HUES64 (cell line): ENCODE measurements around the gene NCSTN.

Experiments used
- H3K27ac ChIP-seq: 2 replicates; pipeline ENCODE4 v1.7.0; 2013; ENCODE audit warnings: low read depth, low read length, inconsistent platforms
- H3K27me3 ChIP-seq: 2 replicates; pipeline ENCODE4 v1.6.1; 2013; ENCODE audit warnings: mild to moderate bottlenecking, low read length; ENCODE audit not compliant: insufficient read depth
- H3K36me3 ChIP-seq: 2 replicates; pipeline ENCODE4 v1.6.1; 2013; ENCODE audit warnings: mild to moderate bottlenecking, low read length; ENCODE audit not compliant: insufficient read depth
- H3K4me1 ChIP-seq: 2 replicates; pipeline ENCODE4 v1.6.1; 2013; ENCODE audit warnings: mild to moderate bottlenecking, low read length, moderate library complexity; ENCODE audit not compliant: insufficient read depth
- H3K4me3 ChIP-seq: 2 replicates; pipeline ENCODE4 v1.5.1; 2013; ENCODE audit warnings: mild to moderate bottlenecking, low read length, moderate library complexity
- H3K9ac ChIP-seq: 2 replicates; pipeline ENCODE4 v1.6.1; 2013; ENCODE audit warnings: mild to moderate bottlenecking, low read depth, low read length
- H3K9me3 ChIP-seq: 2 replicates; pipeline ENCODE4 v1.6.1; 2013; ENCODE audit warnings: low read depth, low read length; ENCODE audit not compliant: insufficient read depth
- whole genome bisulfite sequencing: fragments of 150-250, 120-280 bp; methylation state at CpG from one replicate; pipeline ENCODE4 v1.1.7; 2013; ENCODE audit warnings: missing lambda C conversion rate; 5-methylcytosine and 5-hydroxymethylcytosine counted together

Gene NCSTN

GRCh38 chr1:160400223-160400645 lies 57.1 kb downstream of the NCSTN start, which contains the start of gene VANGL2:
Gene VANGL2, plus strand, starts transcription at chr1:160400564. Its CDS starts 15,274 bp downstream, at chr1:160415838.
- Histone ChIP-seq H3K27ac (peak within 1 kb of the TSS; percentile 90), H3K9me3 (no peaks in the 10 kb centered on the region), H3K27me3 (no peaks in the 10 kb centered on the region), H3K4me3 (peak within 1 kb of the TSS; percentile 95), H3K36me3 (no peaks in the 10 kb centered on the region), H3K4me1 (peaks cover 47% of the 10 kb centered on the region), H3K9ac (peak within 1 kb of the TSS; percentile 88)
- WGBS, result under 1% methylated on average over 16 of the region's 34 CpGs

GRCh38 chr1:160400646-160401486 lies 57.7 kb downstream of the NCSTN start:
- peak overlapping the region; percentile 86 for H3K9ac ChIP-seq
- H3K27me3 ChIP-seq, result no peaks in the 10 kb centered on the region
- H3K36me3 ChIP-seq, result no peaks in the 10 kb centered on the region
- H3K9me3 ChIP-seq, result no peaks in the 10 kb centered on the region
- H3K27ac ChIP-seq, result peak overlapping the region; percentile 86
- peak overlapping the region; percentile 95 for H3K4me3 ChIP-seq
- under 1% methylated on average over 47 of the region's 55 CpGs for WGBS
- H3K4me1 ChIP-seq, result peaks cover 52% of the 10 kb centered on the region

GRCh38 chr1:160401487-160401805 lies 58.3 kb downstream of the NCSTN start:
- Histone ChIP-seq H3K27ac (no peak overlapping the region), H3K4me3 (peak overlapping the region; percentile 95), H3K36me3 (no peaks in the 10 kb centered on the region), H3K4me1 (peaks cover 57% of the 10 kb centered on the region), H3K9me3 (no peaks in the 10 kb centered on the region), H3K27me3 (no peaks in the 10 kb centered on the region), H3K9ac (peak overlapping the region; percentile 86)
- WGBS, result 15% methylated on average over 7 of the region's 7 CpGs

GRCh38 chr1:160402001-160402795 lies 59.0 kb downstream of the NCSTN start:
- Histone ChIP-seq H3K27me3 (no peaks in the 10 kb centered on the region), H3K4me3 (peak overlapping the region; percentile 95), H3K9ac (peak overlapping the region; percentile 86), H3K36me3 (no peaks in the 10 kb centered on the region), H3K27ac (no peak overlapping the region), H3K9me3 (no peaks in the 10 kb centered on the region), H3K4me1 (peaks cover 59% of the 10 kb centered on the region)
- 55% methylated on average over 8 of the region's 9 CpGs for WGBS

- peaks cover 69% of the 10 kb centered on the region for H3K4me1 ChIP-seq
- H3K36me3 ChIP-seq, result no peaks in the 10 kb centered on the region
- peak overlapping the region; percentile 95 for H3K4me3 ChIP-seq
- H3K27me3 ChIP-seq, result no peaks in the 10 kb centered on the region
- H3K9me3 ChIP-seq, result no peaks in the 10 kb centered on the region
- no peak overlapping the region for H3K9ac ChIP-seq
- H3K27ac ChIP-seq, result no peak overlapping the region
- WGBS, result 56% methylated on average over 3 of the region's 3 CpGs
These were observed 60.1 kb downstream of the NCSTN start for GRCh38 chr1:160403244-160403643.

GRCh38 chr1:160404094-160404493 lies 60.9 kb downstream of the NCSTN start:
- Histone ChIP-seq H3K9me3 (no peaks in the 10 kb centered on the region), H3K27ac (no peak overlapping the region), H3K36me3 (no peaks in the 10 kb centered on the region), H3K9ac (no peak overlapping the region), H3K4me1 (peaks cover 71% of the 10 kb centered on the region), H3K27me3 (no peaks in the 10 kb centered on the region), H3K4me3 (0 out of 2 replicates have a peak overlapping the region, but pooled peaks have one; percentile 95)
- 93% methylated on average over 3 of the region's 3 CpGs for WGBS

- peaks cover 77% of the 10 kb centered on the region for H3K4me1 ChIP-seq
- H3K27me3 ChIP-seq, result no peaks in the 10 kb centered on the region
- H3K27ac ChIP-seq, result no peak overlapping the region
- 93% methylated on average over 2 of the region's 2 CpGs for WGBS
- H3K9ac ChIP-seq, result no peak overlapping the region
- H3K9me3 ChIP-seq, result no peaks in the 10 kb centered on the region
- no peak overlapping the region for H3K4me3 ChIP-seq
- H3K36me3 ChIP-seq, result no peaks in the 10 kb centered on the region
These were observed 62.2 kb downstream of the NCSTN start for GRCh38 chr1:160405331-160405877.

GRCh38 chr1:160406131-160406968 lies 63.2 kb downstream of the NCSTN start:
- Histone ChIP-seq H3K27ac (no peak overlapping the region), H3K4me3 (no peak overlapping the region), H3K9ac (no peak overlapping the region), H3K9me3 (no peaks in the 10 kb centered on the region), H3K27me3 (no peaks in the 10 kb centered on the region), H3K4me1 (peaks cover 84% of the 10 kb centered on the region), H3K36me3 (no peaks in the 10 kb centered on the region)
- 87% methylated on average over 15 of the region's 15 CpGs for WGBS

GRCh38 chr1:160407839-160408801 lies 64.9 kb downstream of the NCSTN start:
- Histone ChIP-seq H3K4me1 (peaks cover 72% of the 10 kb centered on the region), H3K9me3 (no peaks in the 10 kb centered on the region), H3K4me3 (no peak overlapping the region), H3K9ac (peak overlapping the region; percentile 56), H3K27ac (peak overlapping the region; percentile 17; the same call in 1 of the 2 replicates), H3K36me3 (no peaks in the 10 kb centered on the region), H3K27me3 (no peaks in the 10 kb centered on the region)
- WGBS, result 77% methylated on average over 12 of the region's 12 CpGs
